ENCODE results near the gene TMIGD1.

DNA sequence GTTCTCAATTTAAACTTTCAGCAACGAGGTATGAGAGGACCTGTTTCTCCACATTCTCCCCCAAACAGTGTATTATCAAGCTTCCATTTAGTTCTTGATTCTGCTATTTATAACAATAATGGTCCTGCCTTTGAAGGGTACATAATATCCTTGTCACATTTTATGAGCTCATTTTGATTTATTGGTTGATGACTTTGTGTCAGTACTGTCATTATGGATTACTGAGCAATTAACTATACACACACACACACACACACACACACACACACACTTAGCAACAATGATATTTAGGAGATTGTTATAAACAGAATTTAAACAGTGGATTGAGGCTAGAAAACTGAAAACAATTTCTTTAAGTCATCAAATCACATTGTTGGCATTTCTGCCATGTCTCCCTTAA lies 7.0 kb downstream of the TMIGD1 start:
- TF ChIP-seq POLR2A (IDR thresholded peaks at IDR 0.05) (no peak), POLR2AphosphoS5 (IDR thresholded peaks at IDR 0.05) (no peak)
- TF ChIP-seq, protein P1, sequence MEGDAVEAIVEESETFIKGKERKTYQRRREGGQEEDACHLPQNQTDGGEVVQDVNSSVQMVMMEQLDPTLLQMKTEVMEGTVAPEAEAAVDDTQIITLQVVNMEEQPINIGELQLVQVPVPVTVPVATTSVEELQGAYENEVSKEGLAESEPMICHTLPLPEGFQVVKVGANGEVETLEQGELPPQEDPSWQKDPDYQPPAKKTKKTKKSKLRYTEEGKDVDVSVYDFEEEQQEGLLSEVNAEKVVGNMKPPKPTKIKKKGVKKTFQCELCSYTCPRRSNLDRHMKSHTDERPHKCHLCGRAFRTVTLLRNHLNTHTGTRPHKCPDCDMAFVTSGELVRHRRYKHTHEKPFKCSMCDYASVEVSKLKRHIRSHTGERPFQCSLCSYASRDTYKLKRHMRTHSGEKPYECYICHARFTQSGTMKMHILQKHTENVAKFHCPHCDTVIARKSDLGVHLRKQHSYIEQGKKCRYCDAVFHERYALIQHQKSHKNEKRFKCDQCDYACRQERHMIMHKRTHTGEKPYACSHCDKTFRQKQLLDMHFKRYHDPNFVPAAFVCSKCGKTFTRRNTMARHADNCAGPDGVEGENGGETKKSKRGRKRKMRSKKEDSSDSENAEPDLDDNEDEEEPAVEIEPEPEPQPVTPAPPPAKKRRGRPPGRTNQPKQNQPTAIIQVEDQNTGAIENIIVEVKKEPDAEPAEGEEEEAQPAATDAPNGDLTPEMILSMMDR (IDR thresholded peaks at IDR 0.05): no peak
